ENCODE data around the gene NOA1.
"Not testable (repeated sequence)": the region's sequence is repeated elsewhere in the genome, so short reads cannot be mapped to it uniquely, and the experiment has no call there.

Gene NOA1

DNA sequence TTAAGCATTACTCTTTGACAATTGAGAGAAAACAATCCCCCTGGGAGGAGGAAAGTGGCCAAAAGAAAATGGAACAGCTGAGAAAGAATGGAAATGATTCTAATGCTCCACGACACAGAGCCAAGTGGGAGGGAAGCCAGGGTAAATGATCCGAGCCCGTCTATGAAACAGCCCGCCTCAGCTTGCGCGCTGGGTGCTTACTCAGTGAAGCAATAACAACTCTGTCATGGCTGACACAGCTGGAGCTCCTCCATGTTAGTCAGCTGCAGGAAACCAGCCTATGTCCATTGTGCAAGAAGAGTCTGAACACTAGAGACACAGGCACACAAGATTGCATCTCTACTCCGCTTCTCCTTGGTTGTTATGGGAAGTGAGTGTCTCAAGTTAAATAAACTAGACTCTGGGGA is 19.3 kb downstream of the NOA1 start:
- DNase-seq (ENCODE audit: low read depth in 2 of 2), result no peak

DNA sequence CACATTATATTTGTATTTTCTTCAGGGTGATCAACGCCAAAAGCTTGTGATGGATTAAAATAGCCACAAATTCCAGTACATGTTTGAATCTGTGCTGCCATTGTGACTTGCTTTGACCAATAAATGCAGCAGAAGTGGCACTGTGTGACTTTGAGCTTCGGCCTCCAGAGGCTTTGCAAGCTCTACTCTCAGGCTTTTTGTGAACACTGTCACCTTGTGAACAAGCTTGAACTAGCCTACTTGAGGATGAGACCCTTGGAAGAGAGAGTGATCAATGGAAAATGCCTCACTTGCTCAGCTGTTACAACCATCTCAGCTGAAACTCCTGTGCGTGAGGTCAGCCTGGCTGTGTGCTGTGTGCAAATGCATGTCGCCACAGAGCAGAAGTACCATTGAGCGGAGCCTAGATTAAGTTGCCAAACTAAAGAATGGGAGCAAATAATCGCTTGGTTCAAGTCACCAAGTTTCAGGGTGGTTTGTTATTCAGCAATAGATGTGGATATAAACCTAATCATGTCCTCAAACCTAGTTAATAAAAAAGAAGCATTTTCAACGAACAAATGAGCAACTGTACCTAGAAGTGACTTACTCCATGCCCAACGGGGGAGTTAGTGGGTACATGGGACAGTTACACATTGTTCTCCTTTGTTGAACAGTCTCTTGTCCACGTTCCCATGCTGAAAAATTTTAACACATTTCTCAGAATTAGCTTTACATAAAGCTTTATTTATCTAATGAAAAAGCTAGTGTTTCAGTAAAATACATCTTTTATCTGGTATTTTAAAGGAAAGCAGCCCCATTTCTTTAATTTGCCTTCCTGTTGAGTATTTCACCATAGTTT is 23.5 kb downstream of the NOA1 start:
- DNase-seq (ENCODE audit: low read depth in 2 of 2), result no peak

- no peak for DNase-seq (ENCODE audit: low read depth in 2 of 2)
Measured at GRCh38 chr4:56941403-56941802, 36.0 kb downstream of the NOA1 start.

GRCh38 chr4:56940971-56941370 is 36.4 kb downstream of the NOA1 start:
- DNase-seq (ENCODE audit: low read depth in 2 of 2), result no peak

DNA sequence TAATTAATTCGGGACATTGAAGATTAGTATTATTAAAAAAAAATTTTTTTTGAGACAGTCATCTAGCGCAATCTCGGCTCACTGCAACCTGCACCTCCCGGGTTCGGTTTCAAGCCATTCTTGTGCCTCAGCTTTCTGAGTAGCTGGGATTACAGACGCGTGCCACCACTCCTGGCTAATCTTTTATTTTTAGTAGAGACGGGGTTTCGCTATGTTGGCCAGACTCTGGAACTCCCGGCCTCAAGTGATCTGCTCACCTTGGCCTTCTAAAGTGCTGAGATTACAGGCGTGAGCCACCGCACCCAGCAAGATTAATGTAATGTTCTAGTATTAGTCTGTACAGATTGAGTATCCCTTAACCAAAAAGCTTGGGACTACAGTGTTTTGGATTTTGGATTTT is 37.0 kb downstream of the NOA1 start:
- DNase-seq (ENCODE audit: low read depth in 2 of 2), result no peak

DNA sequence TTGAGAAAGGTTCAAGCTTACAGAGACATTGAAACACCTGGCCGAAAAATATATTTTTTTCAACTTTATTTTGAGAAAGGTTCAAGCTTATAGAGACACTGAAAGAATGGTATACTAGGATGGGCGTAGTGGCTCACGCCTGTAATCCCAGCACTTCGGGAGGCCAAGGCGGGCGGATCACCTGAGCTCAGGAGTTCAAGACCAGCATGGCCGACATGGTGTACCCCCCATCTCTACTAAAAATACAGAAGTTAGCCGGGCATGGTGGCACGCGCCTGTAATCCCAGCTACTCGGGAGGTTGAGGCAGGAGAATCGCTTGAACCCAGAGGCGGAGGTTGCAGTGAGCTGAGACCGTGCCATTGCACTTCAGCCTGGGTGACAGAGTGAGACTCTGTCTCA is 37.6 kb downstream of the NOA1 start:
- not testable (repeated sequence) for DNase-seq (ENCODE audit: low read depth in 2 of 2)

- no peak for DNase-seq (ENCODE audit: low read depth in 2 of 2)
Measured at GRCh38 chr4:56937262-56937661, 40.1 kb downstream of the NOA1 start.

DNA sequence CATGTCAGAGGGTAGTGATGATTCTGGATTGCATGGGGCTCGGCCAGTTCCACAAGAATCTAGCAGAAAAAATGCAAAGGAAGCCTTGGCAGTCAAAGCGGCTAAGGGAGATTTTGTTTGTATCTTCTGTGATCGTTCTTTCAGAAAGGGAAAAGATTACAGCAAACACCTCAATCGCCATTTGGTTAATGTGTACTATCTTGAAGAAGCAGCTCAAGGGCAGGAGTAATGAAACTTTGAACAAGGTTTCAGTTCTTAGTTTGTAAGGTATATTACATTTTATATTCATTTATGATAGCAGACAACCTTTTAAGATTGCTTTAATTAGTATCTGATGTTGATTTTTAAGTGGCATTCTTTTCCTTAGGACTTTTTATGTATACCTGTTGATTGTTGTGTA is 45.5 kb downstream of the NOA1 start:
- DNase-seq (ENCODE audit: low read depth in 2 of 2), result no peak

DNA sequence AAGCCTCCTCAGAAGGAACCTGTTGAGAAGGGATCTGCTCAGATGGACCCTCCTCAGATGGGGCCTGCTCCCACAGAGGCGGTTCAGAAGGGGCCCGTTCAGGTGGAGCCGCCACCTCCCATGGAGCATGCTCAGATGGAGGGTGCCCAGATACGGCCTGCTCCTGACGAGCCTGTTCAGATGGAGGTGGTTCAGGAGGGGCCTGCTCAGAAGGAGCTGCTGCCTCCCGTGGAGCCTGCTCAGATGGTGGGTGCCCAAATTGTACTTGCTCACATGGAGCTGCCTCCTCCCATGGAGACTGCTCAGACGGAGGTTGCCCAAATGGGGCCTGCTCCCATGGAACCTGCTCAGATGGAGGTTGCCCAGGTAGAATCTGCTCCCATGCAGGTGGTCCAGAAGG is 46.8 kb downstream of the NOA1 start:
- DNase-seq (ENCODE audit: low read depth in 2 of 2), result no peak

DNA sequence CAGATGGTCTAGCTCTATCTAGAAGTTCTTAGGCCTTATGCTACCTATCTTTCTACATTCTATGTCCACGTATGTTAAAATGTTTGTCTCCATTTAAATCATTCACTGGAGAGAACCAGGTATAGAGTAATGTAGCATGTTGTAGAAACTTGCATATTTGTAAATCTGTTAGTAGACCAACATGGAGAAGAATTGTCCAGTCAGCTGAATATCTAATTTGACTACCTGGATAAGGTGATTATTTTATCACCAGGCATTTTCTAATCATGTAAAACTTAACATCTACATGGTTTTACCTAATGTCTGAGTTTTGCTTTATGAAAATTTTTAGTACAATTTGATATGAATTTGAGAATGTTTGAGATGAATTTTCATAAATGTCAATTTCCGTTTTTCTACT is 50.2 kb downstream of the NOA1 start:
- no peak for DNase-seq (ENCODE audit: low read depth in 2 of 2)

DNA sequence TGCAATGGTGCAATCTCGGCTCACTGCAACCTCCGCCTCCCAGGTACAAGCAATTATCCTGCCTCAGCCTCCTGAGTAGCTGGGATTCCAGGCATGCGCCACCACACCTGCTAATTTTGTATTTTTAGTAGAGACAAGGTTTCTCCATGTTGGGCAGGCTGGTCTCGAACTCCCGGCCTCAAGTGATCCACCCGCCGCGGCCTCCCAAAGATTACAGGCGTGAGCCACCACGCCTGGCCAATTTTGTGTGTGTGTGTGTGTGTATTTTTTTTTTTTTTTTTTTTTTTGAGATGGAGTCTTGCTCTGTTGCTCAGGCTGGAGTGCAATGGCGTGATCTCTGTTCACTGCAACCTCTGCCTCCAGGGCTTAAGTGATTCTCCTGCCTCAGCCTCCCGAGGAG is 62.4 kb downstream of the NOA1 start:
- DNase-seq (ENCODE audit: low read depth in 2 of 2), result not testable (repeated sequence)

GRCh38 chr4:56914336-56914735 is 63.1 kb downstream of the NOA1 start:
- DNase-seq (ENCODE audit: low read depth in 2 of 2), result no peak

Measured in stimulated activated CD4-positive, alpha-beta T cell treated with anti-CD3 and anti-CD28 coated beads, Interleukin-12 subunit alpha, Interleukin-12 subunit beta, amount 100 ng/mL, for 24 hours (primary cell).